Heart left ventricle (tissue), 16 donors: ENCODE results near the gene STK17A. TPM values are rescaled to one million over a fixed set of nuclear protein-coding genes. Genes with fewer than 3 reads are reported as not detected.

ENCODE experiments used
- ATAC-seq, 4 donors: fragments of 200-7000 bp; cut with Tn5 transposase; one replicate each; pipeline ENCODE4 v1.9.1; 2020 to 2022; ENCODE audit warnings: moderate library complexity in 4 of 4, mild to moderate bottlenecking in 3 of 4, moderate number of reproducible peaks in 1 of 4
- DNase-seq, 5 donors: peaks; one replicate each; pipeline ENCODE4 v3.0.0-alpha.2; 2020
- H3K27ac ChIP-seq, 12 donors: fragments of 200-600 bp; sonication (generic) in 4 of 12; one replicate each; pipeline versions ENCODE4 v1.5.0 to v1.8.0; 2016 to 2022; ENCODE audit warnings: mild to moderate bottlenecking in 2 of 12
- H3K27me3 ChIP-seq, 9 donors: fragments of 200-600 bp; sonication (generic) in 2 of 9; one replicate each; pipeline versions ENCODE4 v1.5.1 to v1.8.0; 2016 to 2022; ENCODE audit warnings: mild to moderate bottlenecking in 3 of 9
- H3K36me3 ChIP-seq, 9 donors: fragments of 200-600 bp; sonication (generic) in 2 of 9; one replicate each; pipeline versions ENCODE4 v1.5.0 to v1.8.0; 2018 to 2022; ENCODE audit warnings: mild to moderate bottlenecking in 2 of 9
- H3K4me1 ChIP-seq, 12 donors: fragments of 200-600 bp; sonication (generic) in 4 of 12; one replicate each; pipeline versions ENCODE4 v1.5.0 to v1.8.0; 2016 to 2022; ENCODE audit warnings: mild to moderate bottlenecking in 3 of 12
- H3K4me3 ChIP-seq, 12 donors: fragments of 200-600 bp; sonication (generic) in 4 of 12; one replicate each; pipeline versions ENCODE4 v1.5.0 to v1.8.0; 2017 to 2022; ENCODE audit warnings: mild to moderate bottlenecking in 9 of 12, moderate library complexity in 4 of 12
- H3K9me3 ChIP-seq, 12 donors: fragments of 200-600 bp; sonication (generic) in 4 of 12; one replicate each; pipeline versions ENCODE4 v1.5.0 to v1.8.0; 2016 to 2022; ENCODE audit warnings: mild to moderate bottlenecking in 1 of 12
- CTCF ChIP-seq, 12 donors: fragments of 200-600 bp; sonication (generic) in 4 of 12; IDR thresholded peaks; one replicate each; pipeline versions ENCODE4 v1.5.0 to v1.8.0; 2018 to 2022; ENCODE audit warnings: antibody characterized with exemption in 12 of 12, mild to moderate bottlenecking in 5 of 12
- POLR2A ChIP-seq, 2 donors: fragments of 450-650 bp; IDR thresholded peaks; one replicate each; pipeline ENCODE4 v1.6.1; 2017; ENCODE audit warnings: antibody characterized with exemption in 2 of 2, mild to moderate bottlenecking in 2 of 2, moderate library complexity in 2 of 2
- WGBS, 4 donors: extraction: QIAGEN DNeasy Blood & Tissue Kit in 2 of 4; methylation state at CpG; one replicate each; pipeline versions ENCODE4 v1.1.5 to v1.1.7; 2013 to 2018; 5-methylcytosine and 5-hydroxymethylcytosine counted together
- intact Hi-C, 10 donors: fragments of 100-400 bp; cut with DNase I; formaldehyde crosslinking; loops; one replicate each; pipeline versions ENCODE4 v1.11.1 to v1.14.2; 2022
- polyA plus RNA-seq, 2 donors: library from polyadenylated mRNA; stranded (reverse); fragments of 200-250 nt; gene quantifications; one replicate each; pipeline ENCODE4 v1.2.3, GENCODE V29; 2013
- total RNA-seq, 9 donors: library from RNA; depleted of rRNA in 2 of 9; stranded (reverse); fragments of >200 nt in 2 of 9; fragmentation: NEBNext Ultra II Directional in 3 of 9; extraction: Animal tissue kit (Norgen Biotek cat#: 25700) in 3 of 9; gene quantifications; one replicate each; pipeline versions ENCODE4 v1.1.0 to v1.2.4, GENCODE V29; 2016 to 2023
- donor health status: ischemic (EF 13 %, LVEDD 7.1; RV severe dilation, severe dysfunction).
- donor health status: healthy with polysubstance abuse.
- donor health status: DM: no; HTN: yes; CAD: no.
- donor health status: DM: no; HTN: no; CAD: no.
- donor health status: ischemic (EF 25% LVEDD 6.9; RV normal size, moderate dysfunction).
- donor health status: ischemic (EF 25% LVEDD 5.7; RV mildly dilated, moderate dysfunction).
- donor health status: healthy.
- donor health status: DM: yes; HTN: yes; CAD: no.
- donor health status: ischemic (EF 35%, LVEDD 5.7; RV mildly dilated, moderate dysfunction).
- donor health status: nonischemic (EF 11% LVEDD 7.7; RV severe dilation, severe dysfunction).
- donor health status: DM: yes; HTN: yes; CAD: no.
- donor health status: PGD.
- donor health status: ischemic (EF 29% LVEDD 5.4; RV normal size, mild dysfunction).
- donor health status: nonischemic (EF 23%, LVEDD 6.1; RV moderate dilation, normal function).

STK17A gene
- total and polyA plus RNA-seq, 11 donors: 11.9 to 43.9 (median 25.1) TPM

DNA sequence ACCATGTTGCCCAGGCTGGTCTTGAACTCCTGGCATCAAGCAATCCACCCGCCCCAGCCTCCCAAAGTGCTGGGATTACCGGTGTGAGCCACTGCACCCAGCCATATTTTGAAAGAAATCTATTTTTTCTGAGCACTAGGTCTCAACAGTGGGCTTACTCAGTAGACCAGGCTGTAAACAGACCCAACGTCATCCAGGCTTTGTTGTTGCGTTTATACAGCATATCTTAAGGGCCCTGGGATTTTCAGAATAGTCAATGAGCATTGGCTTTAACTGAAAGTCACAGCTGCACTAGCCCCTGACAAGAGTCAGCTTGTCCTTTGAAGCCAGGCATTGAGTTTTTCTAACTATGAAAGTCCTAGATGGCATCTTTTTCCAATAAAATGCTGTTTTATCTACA lies 49.8 kb downstream of the STK17A start:
- DNase-seq (no peak), ATAC-seq (no peak)
- no peak overlapping the region for H3K4me3 ChIP-seq
- WGBS, 4 donors: 86 to 99% (median 95%) methylated on average over 4 of the region's 4 CpGs
- no peaks in the 10 kb centered on the region for H3K9me3 ChIP-seq
- peaks cover 0 to 92% (median 67%) of the 10 kb centered on the region in 9 donors for H3K36me3 ChIP-seq
- H3K27ac ChIP-seq: no peak overlapping the region
- intact Hi-C loops: no loop called here
- TF ChIP-seq CTCF (IDR thresholded peaks at IDR 0.05): no peak
- H3K4me1 ChIP-seq: peaks cover 0 to 14% (median 0%) of the 10 kb centered on the region in 12 donors
- no peaks in the 10 kb centered on the region for H3K27me3 ChIP-seq

GRCh38 chr7:43634384-43634783 lies 51.5 kb downstream of the STK17A start:
- peaks cover 0 to 27% (median 4%) of the 10 kb centered on the region in 12 donors for H3K4me1 ChIP-seq
- H3K36me3 ChIP-seq: peaks cover 0 to 97% (median 81%) of the 10 kb centered on the region in 9 donors
- ATAC-seq (no peak), DNase-seq (no peak)
- H3K27ac ChIP-seq: no peak overlapping the region
- intact Hi-C loops: no loop called here
- WGBS, 4 donors: 97 to 100% (median 99%) methylated on average over 2 of the region's 2 CpGs
- no peak for TF ChIP-seq CTCF (IDR thresholded peaks at IDR 0.05)
- TF ChIP-seq POLR2A (IDR thresholded peaks at IDR 0.05): no peak
- H3K4me3 ChIP-seq: no peak overlapping the region
- H3K27me3 ChIP-seq: no peaks in the 10 kb centered on the region
- H3K9me3 ChIP-seq: no peaks in the 10 kb centered on the region

- intact Hi-C loops: loop anchor here in 2 of 10 donors (5.0 kb wide), 2 partner anchors 49 to 54 kb away; partner anchors contain the start of gene STK17A (in 1 of the 2)
- TF ChIP-seq POLR2A (IDR thresholded peaks at IDR 0.05): no peak
- TF ChIP-seq CTCF (IDR thresholded peaks at IDR 0.05): no peak
- Histone ChIP-seq H3K4me1 (peaks cover 0 to 44% (median 18%) of the 10 kb centered on the region in 12 donors), H3K27ac (no peak overlapping the region), H3K9me3 (no peaks in the 10 kb centered on the region), H3K27me3 (no peaks in the 10 kb centered on the region), H3K36me3 (peaks cover 0 to 84% (median 70%) of the 10 kb centered on the region in 9 donors), H3K4me3 (no peak overlapping the region)
- ATAC-seq: no peak
- DNase-seq: no peak
- WGBS, 4 donors: 65 to 73% (median 70%) methylated on average over 6 of the region's 6 CpGs
Measured at GRCh38 chr7:43636093-43636492, 53.2 kb downstream of the STK17A start.

- no peaks in the 10 kb centered on the region for H3K27me3 ChIP-seq
- H3K9me3 ChIP-seq: no peaks in the 10 kb centered on the region
- peaks cover 0 to 48% (median 18%) of the 10 kb centered on the region in 12 donors for H3K4me1 ChIP-seq
- TF ChIP-seq CTCF (IDR thresholded peaks at IDR 0.05) (no peak), POLR2A (IDR thresholded peaks at IDR 0.05) (no peak)
- peaks cover 0 to 80% (median 62%) of the 10 kb centered on the region in 9 donors for H3K36me3 ChIP-seq
- ATAC-seq (no peak), DNase-seq (no peak)
- H3K4me3 ChIP-seq: no peak overlapping the region
- intact Hi-C loops: loop anchor here in 2 of 10 donors (5.0 kb wide), 2 partner anchors 50 to 55 kb away; partner anchors contain the start of gene STK17A (in 1 of the 2)
- peak overlapping the region in 1 of 12 donors; percentile 51 for H3K27ac ChIP-seq
- WGBS, 4 donors: 78 to 82% (median 80%) methylated on average over 4 of the region's 4 CpGs
Measured at GRCh38 chr7:43637114-43637806, 54.4 kb downstream of the STK17A start.
